Left ventricle myocardium inferior (tissue), 1 donor: ENCODE data around the gene IFNL2. TPM values are rescaled to one million over a fixed set of nuclear protein-coding genes. Genes with fewer than 3 reads are reported as not detected.
"Not testable (repeated sequence)": the region's sequence is repeated elsewhere in the genome, so short reads cannot be mapped to it uniquely, and the experiment has no call there.

Experiments
- DNase-seq: peaks from one replicate; pipeline ENCODE4 v3.0.0-alpha.2; 2020
- H3K27ac ChIP-seq: fragments of 200-600 bp; replicated peaks from 2 replicates; pipeline ENCODE4 v1.8.0; 2021
- H3K27me3 ChIP-seq: fragments of 200-600 bp; 2 replicates; pipeline ENCODE4 v1.8.0; 2021; ENCODE audit warnings: low read depth
- H3K36me3 ChIP-seq: fragments of 200-600 bp; 2 replicates; pipeline ENCODE4 v1.8.0; 2021
- H3K4me1 ChIP-seq: fragments of 200-600 bp; 2 replicates; pipeline ENCODE4 v1.8.0; 2021
- H3K4me3 ChIP-seq: fragments of 200-600 bp; 2 replicates; pipeline ENCODE4 v1.8.0; 2021; ENCODE audit warnings: mild to moderate bottlenecking, moderate library complexity
- H3K9me3 ChIP-seq: fragments of 200-600 bp; replicated peaks from 2 replicates; pipeline ENCODE4 v1.8.0; 2021
- CTCF ChIP-seq: fragments of 200-600 bp; IDR thresholded peaks from 2 replicates; pipeline ENCODE4 v1.8.0; 2021; ENCODE audit warnings: antibody characterized with exemption, mild to moderate bottlenecking, borderline replicate concordance
- intact Hi-C: fragments of 100-400 bp; cut with micrococcal nuclease; formaldehyde crosslinking; loops from one replicate; pipeline ENCODE4 v1.11.0; 2022
- total RNA-seq: library from RNA; stranded (reverse); fragmentation: NEBNext Ultra II Directional; extraction: Animal tissue kit (Norgen Biotek cat#: 25700); gene quantifications from one replicate; pipeline ENCODE4 v1.2.1, GENCODE V29; 2021
- donor health status: DM: no; HTN: yes; CAD: no; lungs with severe emphysema.

Gene IFNL2
- total RNA-seq, 1 donor from 2014 or later: not detected

- Histone ChIP-seq H3K27ac (no peak overlapping the region), H3K36me3 (no peaks in the 10 kb centered on the region), H3K4me1 (no peaks in the 10 kb centered on the region), H3K4me3 (no peak overlapping the region), H3K27me3 (peaks cover 99% of the 10 kb centered on the region), H3K9me3 (no peaks in the 10 kb centered on the region)
- no peak for TF ChIP-seq CTCF
- DNase-seq: no peak
- intact Hi-C loops: no loop called here
These were observed 31.7 kb upstream of the IFNL2 start for GRCh38 chr19:39236527-39236926.

- intact Hi-C loops: no loop called here
- peaks cover 93% of the 10 kb centered on the region for H3K27me3 ChIP-seq
These were observed 30.7 kb upstream of the IFNL2 start for GRCh38 chr19:39237200-39238184.

GRCh38 chr19:39238209-39238608 lies 30.0 kb upstream of the IFNL2 start:
- no peak for TF ChIP-seq CTCF
- H3K4me1 ChIP-seq: no peaks in the 10 kb centered on the region
- no peak for DNase-seq
- intact Hi-C loops: no loop called here
- peaks cover 91% of the 10 kb centered on the region for H3K27me3 ChIP-seq
- H3K4me3 ChIP-seq: no peak overlapping the region
- no peak overlapping the region for H3K27ac ChIP-seq
- no peaks in the 10 kb centered on the region for H3K9me3 ChIP-seq
- H3K36me3 ChIP-seq: no peaks in the 10 kb centered on the region

More at GRCh38 chr19:39237200-39238184, 30.7 kb upstream of the IFNL2 start:
- DNase-seq: no peak
- Histone ChIP-seq H3K36me3 (no peaks in the 10 kb centered on the region), H3K27ac (no peak overlapping the region), H3K4me1 (no peaks in the 10 kb centered on the region), H3K4me3 (no peak overlapping the region), H3K9me3 (no peaks in the 10 kb centered on the region)
- TF ChIP-seq CTCF: no peak

GRCh38 chr19:39238944-39239343 lies 29.3 kb upstream of the IFNL2 start:
- intact Hi-C loops: no loop called here
- no peak for TF ChIP-seq CTCF
- Histone ChIP-seq H3K9me3 (no peaks in the 10 kb centered on the region), H3K27me3 (peaks cover 91% of the 10 kb centered on the region), H3K4me3 (no peak overlapping the region), H3K4me1 (no peaks in the 10 kb centered on the region), H3K27ac (no peak overlapping the region), H3K36me3 (no peaks in the 10 kb centered on the region)
- no peak for DNase-seq

- Histone ChIP-seq H3K9me3 (no peaks in the 10 kb centered on the region), H3K4me1 (no peaks in the 10 kb centered on the region), H3K27me3 (peaks cover 88% of the 10 kb centered on the region), H3K4me3 (no peak overlapping the region), H3K27ac (no peak overlapping the region), H3K36me3 (no peaks in the 10 kb centered on the region)
- no peak for DNase-seq
- TF ChIP-seq CTCF: no peak
- intact Hi-C loops: no loop called here
These were observed 27.8 kb upstream of the IFNL2 start for GRCh38 chr19:39240421-39240820.

GRCh38 chr19:39243741-39244140 lies 24.5 kb upstream of the IFNL2 start:
- H3K9me3 ChIP-seq, H3K36me3 ChIP-seq, intact Hi-C loops, H3K4me3 ChIP-seq, DNase-seq, H3K27ac ChIP-seq: not testable (repeated sequence)
- H3K27me3 ChIP-seq: peaks cover 81% of the 10 kb centered on the region
- peaks cover 14% of the 10 kb centered on the region for H3K4me1 ChIP-seq

GRCh38 chr19:39244410-39245100 lies 23.6 kb upstream of the IFNL2 start, which contains the start of gene IFNL3:
IFNL3 (minus strand) TSS chr19:39245006; CDS start chr19:39244967, 39 bp downstream.
- DNase-seq, H3K36me3 ChIP-seq, intact Hi-C loops, H3K9me3 ChIP-seq, H3K27ac ChIP-seq, H3K4me3 ChIP-seq: not testable (repeated sequence)
- peaks cover 81% of the 10 kb centered on the region for H3K27me3 ChIP-seq
- H3K4me1 ChIP-seq: peaks cover 14% of the 10 kb centered on the region

- H3K9me3 ChIP-seq, H3K27ac ChIP-seq, intact Hi-C loops, H3K36me3 ChIP-seq, DNase-seq, H3K4me3 ChIP-seq: not testable (repeated sequence)
- peaks cover 14% of the 10 kb centered on the region for H3K4me1 ChIP-seq
- peaks cover 81% of the 10 kb centered on the region for H3K27me3 ChIP-seq
These were observed 23.0 kb upstream of the IFNL2 start for GRCh38 chr19:39245166-39245565.
